ENCODE data around the gene AGBL4. TPM values are rescaled to one million over a fixed set of nuclear protein-coding genes. Genes with fewer than 3 reads are reported as not detected.

Gene AGBL4
- total and polyA plus RNA-seq, 2 of the 4 experiments (the other 2 are of a cell fraction), result not detected

GRCh38 chr1:48784301-48784700 is 1239.5 kb downstream of the AGBL4 start:
- Histone ChIP-seq H3K4me2 (ENCODE audit: low read depth, low read length) (no peak overlapping the region), H3K27ac (ENCODE audit: insufficient read depth, low read length) (no peak overlapping the region), H3K4me3 (ENCODE audit: insufficient read depth, low read depth, low read length) (no peak overlapping the region), H3K9me3 (ENCODE audit: control insufficient read depth, insufficient read depth, low read length) (no peaks in the 10 kb centered on the region), H3K4me1 (ENCODE audit: control insufficient read depth, insufficient read depth, low read length) (no peaks in the 10 kb centered on the region), H3K23ac (ENCODE audit: low read depth, low read length) (no peak overlapping the region), H2BK120ac (ENCODE audit: low read depth, low read length) (no peak overlapping the region), H3K79me1 (ENCODE audit: low read depth in 1 of 2, low read length in 2 of 2) (no peaks in the 10 kb centered on the region), H3K27me3 (ENCODE audit: control insufficient read depth, insufficient read depth, low read length) (no peaks in the 10 kb centered on the region), H4K5ac (ENCODE audit: low read depth, low read length) (no peak overlapping the region), H2BK5ac (ENCODE audit: low read depth, low read length, poor library complexity, severe bottlenecking) (no peak overlapping the region), H4K8ac (ENCODE audit: low read depth in 2 of 2, low read length in 2 of 2) (no peak overlapping the region), H2AFZ (replicated peaks; ENCODE audit: low read length, poor library complexity) (no peak overlapping the region), H2BK15ac (ENCODE audit: low read depth, low read length) (no peak overlapping the region), H3K56ac (ENCODE audit: extremely low read depth, insufficient read depth, low read length) (no peak overlapping the region), H4K20me1 (ENCODE audit: insufficient read depth, low read length) (no peaks in the 10 kb centered on the region), H2BK20ac (ENCODE audit: low read depth, low read length) (no peak overlapping the region), H4K91ac (ENCODE audit: insufficient read depth, low read depth, low read length) (no peak overlapping the region), H3K14ac (replicated peaks; ENCODE audit: low read depth, low read length) (no peak overlapping the region), H3K9ac (ENCODE audit: low read depth, low read length) (no peak overlapping the region), H2AK9ac (replicated peaks; ENCODE audit: low read depth, low read length, poor library complexity) (no peak overlapping the region), H3K9me1 (ENCODE audit: insufficient read depth, low read length) (no peaks in the 10 kb centered on the region), H3K4ac (ENCODE audit: low read depth, low read length) (no peak overlapping the region), H3K18ac (ENCODE audit: low read depth, low read length) (no peak overlapping the region), H2AK5ac (ENCODE audit: low read depth, low read length) (no peak overlapping the region), H3K36me3 (ENCODE audit: control insufficient read depth, insufficient read depth, low read length) (no peaks in the 10 kb centered on the region)
- TF ChIP-seq MXI1 (IDR thresholded peaks at IDR 0.05; ENCODE audit: borderline replicate concordance, low read depth, low read length) (no peak), SMC3 (IDR thresholded peaks at IDR 0.05; ENCODE audit: low read depth, low read length) (no peak), MAFK (IDR thresholded peaks at IDR 0.05; ENCODE audit: low read depth, low read length) (no peak), MAZ (IDR thresholded peaks at IDR 0.05; ENCODE audit: borderline replicate concordance, low read depth, low read length) (no peak), USF2 (IDR thresholded peaks at IDR 0.05; ENCODE audit: low read depth, low read length) (no peak), FOS (IDR thresholded peaks at IDR 0.05; ENCODE audit: low read depth, low read length) (no peak), BHLHE40 (IDR thresholded peaks at IDR 0.05; ENCODE audit: low read depth, low read length) (no peak), NFE2L2 (IDR thresholded peaks at IDR 0.05; ENCODE audit: low read depth, low read length) (no peak), RFX5 (IDR thresholded peaks at IDR 0.05; ENCODE audit: low read depth, low read length) (no peak), RAD21 (IDR thresholded peaks at IDR 0.05; ENCODE audit: low read length) (no peak)
- intact Hi-C loops (cut with micrococcal nuclease) (no loop called here), in situ Hi-C loops (cut with MboI; ENCODE audit: low sequenced_read_pairs) (no loop called here), dilution Hi-C loops (cut with HindIII; ENCODE audit: low sequenced_read_pairs, unreplicated experiment) (no loop called here)
- WGBS, 2 experiments (ENCODE audit: extremely low coverage in 2 of 2, insufficient read length in 1 of 2), result no CpG with 5 or more reads among the region's 2 CpGs
- DNase-seq (no peak), ATAC-seq (ENCODE audit: low read depth) (no peak)
- POLR2A ChIA-PET (ENCODE audit: unreplicated experiment), result no interaction called here
- CTCF ChIA-PET, result no interaction called here
- BruUV-seq (replicated peaks), result no TSS peak
